K562 (cell line): ENCODE results near the gene SLCO3A1. TPM values are rescaled to one million over a fixed set of nuclear protein-coding genes. Genes with fewer than 3 reads are reported as not detected.
A peak's percentile ranks its signal among the peaks of the same experiment; 100 is the strongest.

ENCODE experiments used
- RAD21 ChIP-seq, 2 experiments: fragments of 250-450 bp in 1 of 2; fragments of 450-650 bp in 1 of 2; sonication (Bioruptor Pico) in 1 of 2; formaldehyde crosslinking in 1 of 2; IDR thresholded peaks in 1 of 2; conservative IDR thresholded peaks in 1 of 2; 2 replicates each; pipeline versions ENCODE4 v1.4.0 to v1.8.0; 2020 to 2022; ENCODE audit warnings: mild to moderate bottlenecking in 2 of 2, moderate library complexity in 1 of 2
- STAG1 ChIP-seq: sonication (generic); formaldehyde crosslinking; IDR thresholded peaks from 2 replicates; pipeline ENCODE4 v1.5.0; 2020; ENCODE audit warnings: missing genetic modification reagents, borderline replicate concordance
- polyA plus RNA-seq, 8 experiments: library from polyadenylated mRNA; depleted of rRNA in 4 of 8; stranded (reverse) in 5 of 8; unstranded in 3 of 8; fragments of >200 nt; fragmentation: Nextera tagmentation in 2 of 8; fragmentation: Illumina TruSeq in 1 of 8; extraction: Ambion mirVana in 2 of 8; extraction: Trizol in 1 of 8; gene quantifications; 2 replicates each; pipeline versions ENCODE4 v1.2.1 to v1.2.3, GENCODE V29; 2011 to 2014; ENCODE audit warnings: inconsistent platforms in 1 of 8, missing spikeins in 1 of 8
- total RNA-seq, 7 experiments: library from RNA; depleted of rRNA in 6 of 7; stranded (reverse); fragments of >200 nt in 6 of 7; fragmentation: Illumina TruSeq in 2 of 7; extraction: Trizol in 2 of 7; gene quantifications; 2 replicates each; pipeline versions ENCODE4 v1.2.1 to v1.2.3, GENCODE V29; 2011 to 2021; ENCODE audit warnings: low replicate concordance in 1 of 7
- TF ChIP-seq, protein P1 (sequence below), 2 experiments: fragments of 450-650 bp; formaldehyde crosslinking in 1 of 2; IDR thresholded peaks; 2 replicates each; pipeline versions ENCODE4 v1.4.0 to v1.6.1; 2014 to 2020; ENCODE audit warnings: mild to moderate bottlenecking in 2 of 2, borderline replicate concordance in 1 of 2, low read depth in 1 of 2
- TF ChIP-seq, protein P2 (sequence below): fragments of 450-650 bp; formaldehyde crosslinking; IDR thresholded peaks from 2 replicates; pipeline ENCODE4 v1.4.0; 2020; ENCODE audit warnings: mild to moderate bottlenecking, moderate library complexity

SLCO3A1 gene
- total and polyA plus RNA-seq, 9 of the 15 experiments (the other 6 are each of a cell fraction or from before 2014, with no cell fraction given) = 0.01 to 0.84 (median 0.06) TPM; not detected in 3

- TF ChIP-seq, protein P1, sequence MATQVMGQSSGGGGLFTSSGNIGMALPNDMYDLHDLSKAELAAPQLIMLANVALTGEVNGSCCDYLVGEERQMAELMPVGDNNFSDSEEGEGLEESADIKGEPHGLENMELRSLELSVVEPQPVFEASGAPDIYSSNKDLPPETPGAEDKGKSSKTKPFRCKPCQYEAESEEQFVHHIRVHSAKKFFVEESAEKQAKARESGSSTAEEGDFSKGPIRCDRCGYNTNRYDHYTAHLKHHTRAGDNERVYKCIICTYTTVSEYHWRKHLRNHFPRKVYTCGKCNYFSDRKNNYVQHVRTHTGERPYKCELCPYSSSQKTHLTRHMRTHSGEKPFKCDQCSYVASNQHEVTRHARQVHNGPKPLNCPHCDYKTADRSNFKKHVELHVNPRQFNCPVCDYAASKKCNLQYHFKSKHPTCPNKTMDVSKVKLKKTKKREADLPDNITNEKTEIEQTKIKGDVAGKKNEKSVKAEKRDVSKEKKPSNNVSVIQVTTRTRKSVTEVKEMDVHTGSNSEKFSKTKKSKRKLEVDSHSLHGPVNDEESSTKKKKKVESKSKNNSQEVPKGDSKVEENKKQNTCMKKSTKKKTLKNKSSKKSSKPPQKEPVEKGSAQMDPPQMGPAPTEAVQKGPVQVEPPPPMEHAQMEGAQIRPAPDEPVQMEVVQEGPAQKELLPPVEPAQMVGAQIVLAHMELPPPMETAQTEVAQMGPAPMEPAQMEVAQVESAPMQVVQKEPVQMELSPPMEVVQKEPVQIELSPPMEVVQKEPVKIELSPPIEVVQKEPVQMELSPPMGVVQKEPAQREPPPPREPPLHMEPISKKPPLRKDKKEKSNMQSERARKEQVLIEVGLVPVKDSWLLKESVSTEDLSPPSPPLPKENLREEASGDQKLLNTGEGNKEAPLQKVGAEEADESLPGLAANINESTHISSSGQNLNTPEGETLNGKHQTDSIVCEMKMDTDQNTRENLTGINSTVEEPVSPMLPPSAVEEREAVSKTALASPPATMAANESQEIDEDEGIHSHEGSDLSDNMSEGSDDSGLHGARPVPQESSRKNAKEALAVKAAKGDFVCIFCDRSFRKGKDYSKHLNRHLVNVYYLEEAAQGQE (IDR thresholded peaks at IDR 0.05; ENCODE audit: borderline replicate concordance) = peak; percentile 50; the same call in 1 of the 2 replicates
- TF ChIP-seq, protein P1 (CRISPR knock-in tag; IDR thresholded peaks at IDR 0.05; ENCODE audit: low read depth) = no peak
- TF ChIP-seq RAD21 (CRISPR knock-in tag; conservative IDR thresholded peaks at IDR 0.05 in 1 of 2, IDR thresholded peaks at IDR 0.05 in 1 of 2) = peak; percentile 38 to 69; a peak in 3 of 4 replicates
- TF ChIP-seq STAG1 (CRISPR knock-in tag) = peak; percentile 76; the same call in 1 of the 2 replicates
- TF ChIP-seq, protein P2, sequence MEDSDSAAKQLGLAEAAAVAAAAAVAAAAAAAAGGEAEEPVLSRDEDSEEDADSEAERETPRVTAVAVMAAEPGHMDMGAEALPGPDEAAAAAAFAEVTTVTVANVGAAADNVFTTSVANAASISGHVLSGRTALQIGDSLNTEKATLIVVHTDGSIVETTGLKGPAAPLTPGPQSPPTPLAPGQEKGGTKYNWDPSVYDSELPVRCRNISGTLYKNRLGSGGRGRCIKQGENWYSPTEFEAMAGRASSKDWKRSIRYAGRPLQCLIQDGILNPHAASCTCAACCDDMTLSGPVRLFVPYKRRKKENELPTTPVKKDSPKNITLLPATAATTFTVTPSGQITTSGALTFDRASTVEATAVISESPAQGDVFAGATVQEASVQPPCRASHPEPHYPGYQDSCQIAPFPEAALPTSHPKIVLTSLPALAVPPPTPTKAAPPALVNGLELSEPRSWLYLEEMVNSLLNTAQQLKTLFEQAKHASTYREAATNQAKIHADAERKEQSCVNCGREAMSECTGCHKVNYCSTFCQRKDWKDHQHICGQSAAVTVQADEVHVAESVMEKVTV (CRISPR knock-in tag) = 0 out of 2 replicates have a peak, but pooled peaks have one; percentile 38
These were observed 237.7 kb downstream of the SLCO3A1 start (continued) for GRCh38 chr15:92091155-92091734.
